ENCODE data around the gene EGFR.

DNA sequence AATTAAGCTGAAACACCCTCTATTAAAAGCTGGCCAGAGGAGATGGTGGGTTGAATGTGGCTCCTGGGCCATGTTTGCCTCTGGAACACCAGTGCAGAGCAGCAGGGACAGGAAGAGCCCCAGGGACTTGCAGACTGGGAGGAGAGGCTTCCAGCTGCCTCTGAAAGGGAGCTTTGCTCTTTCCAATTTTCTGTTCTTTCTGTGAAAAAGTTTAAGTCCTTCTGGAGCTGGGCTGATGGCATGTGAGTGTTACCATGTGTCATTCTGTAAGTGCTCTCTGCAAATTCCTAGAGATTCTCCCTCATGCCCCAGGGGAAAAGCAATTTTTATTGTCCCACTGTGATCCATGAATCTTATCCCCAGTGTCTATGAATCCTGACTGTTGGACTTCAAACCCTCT lies 233.6 kb downstream of the EGFR start:
- TF ChIP-seq, protein P1, sequence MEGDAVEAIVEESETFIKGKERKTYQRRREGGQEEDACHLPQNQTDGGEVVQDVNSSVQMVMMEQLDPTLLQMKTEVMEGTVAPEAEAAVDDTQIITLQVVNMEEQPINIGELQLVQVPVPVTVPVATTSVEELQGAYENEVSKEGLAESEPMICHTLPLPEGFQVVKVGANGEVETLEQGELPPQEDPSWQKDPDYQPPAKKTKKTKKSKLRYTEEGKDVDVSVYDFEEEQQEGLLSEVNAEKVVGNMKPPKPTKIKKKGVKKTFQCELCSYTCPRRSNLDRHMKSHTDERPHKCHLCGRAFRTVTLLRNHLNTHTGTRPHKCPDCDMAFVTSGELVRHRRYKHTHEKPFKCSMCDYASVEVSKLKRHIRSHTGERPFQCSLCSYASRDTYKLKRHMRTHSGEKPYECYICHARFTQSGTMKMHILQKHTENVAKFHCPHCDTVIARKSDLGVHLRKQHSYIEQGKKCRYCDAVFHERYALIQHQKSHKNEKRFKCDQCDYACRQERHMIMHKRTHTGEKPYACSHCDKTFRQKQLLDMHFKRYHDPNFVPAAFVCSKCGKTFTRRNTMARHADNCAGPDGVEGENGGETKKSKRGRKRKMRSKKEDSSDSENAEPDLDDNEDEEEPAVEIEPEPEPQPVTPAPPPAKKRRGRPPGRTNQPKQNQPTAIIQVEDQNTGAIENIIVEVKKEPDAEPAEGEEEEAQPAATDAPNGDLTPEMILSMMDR (conservative IDR thresholded peaks at IDR 0.05) = no peak
- TF ChIP-seq ZFX (IDR thresholded peaks at IDR 0.05) = no peak

Measured in C4-2B (cell line).